GM21737 (cell line): ENCODE measurements around the gene G2E3.
"Not testable (repeated sequence)": the region's sequence is repeated elsewhere in the genome, so short reads cannot be mapped to it uniquely, and the experiment has no call there.

Experiments
- ATAC-seq: cut with Tn5 transposase; IDR thresholded peaks from one replicate; pipeline ENCODE4 v1.9.1; 2021; ENCODE audit warnings: mild to moderate bottlenecking, moderate library complexity; ENCODE audit not compliant: unreplicated experiment

The G2E3 gene, protein sequence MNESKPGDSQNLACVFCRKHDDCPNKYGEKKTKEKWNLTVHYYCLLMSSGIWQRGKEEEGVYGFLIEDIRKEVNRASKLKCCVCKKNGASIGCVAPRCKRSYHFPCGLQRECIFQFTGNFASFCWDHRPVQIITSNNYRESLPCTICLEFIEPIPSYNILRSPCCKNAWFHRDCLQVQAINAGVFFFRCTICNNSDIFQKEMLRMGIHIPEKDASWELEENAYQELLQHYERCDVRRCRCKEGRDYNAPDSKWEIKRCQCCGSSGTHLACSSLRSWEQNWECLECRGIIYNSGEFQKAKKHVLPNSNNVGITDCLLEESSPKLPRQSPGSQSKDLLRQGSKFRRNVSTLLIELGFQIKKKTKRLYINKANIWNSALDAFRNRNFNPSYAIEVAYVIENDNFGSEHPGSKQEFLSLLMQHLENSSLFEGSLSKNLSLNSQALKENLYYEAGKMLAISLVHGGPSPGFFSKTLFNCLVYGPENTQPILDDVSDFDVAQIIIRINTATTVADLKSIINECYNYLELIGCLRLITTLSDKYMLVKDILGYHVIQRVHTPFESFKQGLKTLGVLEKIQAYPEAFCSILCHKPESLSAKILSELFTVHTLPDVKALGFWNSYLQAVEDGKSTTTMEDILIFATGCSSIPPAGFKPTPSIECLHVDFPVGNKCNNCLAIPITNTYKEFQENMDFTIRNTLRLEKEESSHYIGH

DNA sequence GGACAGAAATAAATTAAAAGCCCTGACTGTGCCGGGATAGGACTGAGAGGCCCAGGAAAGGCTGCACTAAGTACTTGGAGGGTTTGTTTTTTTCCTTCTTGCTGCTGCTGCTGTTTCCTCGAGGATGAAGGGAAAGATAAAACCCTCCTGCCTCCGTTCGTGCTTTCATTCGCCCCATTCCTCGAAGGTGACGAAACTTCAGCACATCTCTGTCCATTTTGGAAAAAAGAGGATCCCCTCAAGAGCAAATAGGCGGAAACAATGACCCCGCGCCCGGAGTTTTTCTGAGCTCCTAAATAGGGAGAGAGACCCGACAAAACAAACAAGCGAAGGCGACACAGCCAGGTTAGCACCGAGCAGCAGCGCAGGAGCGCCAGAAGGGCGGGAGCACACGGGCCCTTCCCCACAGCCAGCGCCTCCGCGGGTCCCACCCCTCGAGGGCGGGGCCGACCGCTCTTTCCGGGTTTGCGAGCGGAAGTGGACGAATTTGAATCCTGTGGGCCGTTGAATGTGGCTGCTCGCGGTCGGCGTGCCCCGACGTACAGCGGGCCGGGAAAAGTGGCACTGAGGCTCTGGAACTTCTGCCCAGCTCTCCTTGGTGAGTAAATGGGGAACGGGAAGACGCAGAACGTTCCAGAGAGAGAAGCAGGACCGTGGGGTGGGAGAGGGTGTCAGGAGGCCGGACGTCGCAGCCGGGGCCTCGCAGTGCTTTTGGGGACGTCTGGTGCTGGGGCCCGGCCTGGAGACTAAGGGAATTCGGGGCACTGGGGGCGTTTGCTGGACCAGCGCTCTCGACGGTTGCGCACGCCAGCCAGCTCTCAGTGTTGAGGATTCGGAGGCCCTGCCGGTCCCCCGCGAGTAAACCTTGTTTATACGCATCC lies at the start of gene G2E3:
Gene G2E3 (plus strand): TSS at position 484 of the 881 bp plus-strand sequence. CDS start 21,922 bp downstream, outside the sequence.
- peak; percentile 99 for ATAC-seq

DNA sequence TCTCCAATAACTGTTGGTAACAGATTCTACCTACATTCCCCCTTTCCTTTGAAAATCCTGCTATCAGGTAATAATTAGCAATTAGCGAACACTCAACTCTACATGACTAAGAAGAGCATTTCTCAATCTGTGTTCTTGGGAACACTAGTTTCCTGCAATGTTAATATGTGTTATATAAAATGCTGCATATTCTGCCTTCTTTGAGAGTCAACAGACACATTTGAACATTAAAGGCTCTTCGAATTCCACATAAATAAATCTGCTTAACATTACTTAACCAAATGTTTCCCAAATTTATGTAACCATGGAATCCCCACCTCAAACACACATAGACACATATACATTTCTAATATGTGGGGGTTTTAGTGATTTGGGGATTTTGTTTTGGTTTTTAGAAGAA lies 41.2 kb upstream of the G2E3 start:
- no peak for ATAC-seq

DNA sequence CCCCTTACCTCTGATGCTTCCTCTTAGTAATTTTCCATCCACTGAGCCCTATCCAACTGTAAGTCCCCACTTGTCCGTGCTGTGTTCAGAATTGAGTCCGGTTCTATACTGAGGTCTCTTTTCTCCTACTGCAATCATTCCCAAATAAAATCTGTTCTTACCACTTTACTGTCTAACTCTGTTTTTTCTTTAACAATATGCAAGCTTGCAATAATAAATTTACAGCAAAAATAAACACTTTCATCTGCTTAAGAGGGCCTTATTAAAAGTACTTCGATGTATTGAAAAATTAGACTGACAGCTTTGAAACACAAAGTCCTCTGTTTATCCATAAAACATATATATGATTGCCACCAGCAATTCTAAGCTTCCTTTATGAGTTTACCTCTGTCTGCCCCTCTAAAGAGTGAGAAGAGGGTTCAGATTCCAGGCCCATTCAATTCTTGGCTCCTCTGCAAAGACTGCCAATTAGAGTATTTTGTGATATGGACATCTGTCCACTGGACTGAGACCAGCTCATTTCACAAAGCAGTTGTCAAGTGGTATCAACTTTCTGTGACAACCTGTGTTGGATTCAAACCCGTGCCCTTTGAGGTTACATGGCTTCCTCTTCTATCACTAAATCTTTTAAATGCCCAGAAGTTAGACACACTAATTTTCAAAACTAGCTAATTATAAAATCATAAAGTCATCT lies 39.9 kb upstream of the G2E3 start:
- ATAC-seq, result no peak

DNA sequence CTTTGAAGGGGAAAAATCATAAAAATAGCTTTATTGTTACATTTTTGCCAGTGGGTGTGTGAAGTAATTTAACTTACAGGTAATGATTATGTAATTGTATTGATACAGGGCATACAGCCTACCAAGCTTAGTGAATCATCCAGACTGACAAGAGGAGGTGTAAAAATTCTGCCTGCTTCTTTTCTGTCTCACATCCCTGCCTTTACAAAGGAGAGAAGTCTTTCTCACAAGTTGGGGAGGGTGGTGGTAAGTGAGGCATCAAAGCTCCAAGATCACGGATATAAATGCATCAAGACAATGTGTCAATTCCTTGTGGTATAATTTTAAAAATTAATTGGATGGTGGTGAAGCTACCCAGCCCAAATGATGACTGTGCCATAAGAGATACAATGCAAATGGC lies 39.0 kb upstream of the G2E3 start:
- no peak for ATAC-seq

DNA sequence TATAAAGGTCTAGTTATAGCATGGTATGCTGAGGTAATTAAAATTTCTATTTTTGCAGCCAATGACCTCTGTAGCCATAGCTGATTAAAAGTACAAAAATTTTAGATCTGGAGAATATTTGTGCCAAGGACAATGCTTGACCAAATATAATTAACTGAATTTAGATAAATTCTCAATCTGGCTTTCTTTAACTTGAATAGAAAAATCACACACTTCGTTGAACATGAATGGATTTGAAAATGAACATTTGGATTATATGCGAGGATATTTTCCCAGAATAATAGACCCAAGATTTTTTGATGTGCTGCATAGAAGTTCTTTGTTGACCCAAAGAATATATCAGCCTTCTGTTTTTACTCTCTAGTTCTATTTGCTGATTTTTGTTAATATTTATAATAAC lies 38.4 kb upstream of the G2E3 start:
- ATAC-seq, result no peak

DNA sequence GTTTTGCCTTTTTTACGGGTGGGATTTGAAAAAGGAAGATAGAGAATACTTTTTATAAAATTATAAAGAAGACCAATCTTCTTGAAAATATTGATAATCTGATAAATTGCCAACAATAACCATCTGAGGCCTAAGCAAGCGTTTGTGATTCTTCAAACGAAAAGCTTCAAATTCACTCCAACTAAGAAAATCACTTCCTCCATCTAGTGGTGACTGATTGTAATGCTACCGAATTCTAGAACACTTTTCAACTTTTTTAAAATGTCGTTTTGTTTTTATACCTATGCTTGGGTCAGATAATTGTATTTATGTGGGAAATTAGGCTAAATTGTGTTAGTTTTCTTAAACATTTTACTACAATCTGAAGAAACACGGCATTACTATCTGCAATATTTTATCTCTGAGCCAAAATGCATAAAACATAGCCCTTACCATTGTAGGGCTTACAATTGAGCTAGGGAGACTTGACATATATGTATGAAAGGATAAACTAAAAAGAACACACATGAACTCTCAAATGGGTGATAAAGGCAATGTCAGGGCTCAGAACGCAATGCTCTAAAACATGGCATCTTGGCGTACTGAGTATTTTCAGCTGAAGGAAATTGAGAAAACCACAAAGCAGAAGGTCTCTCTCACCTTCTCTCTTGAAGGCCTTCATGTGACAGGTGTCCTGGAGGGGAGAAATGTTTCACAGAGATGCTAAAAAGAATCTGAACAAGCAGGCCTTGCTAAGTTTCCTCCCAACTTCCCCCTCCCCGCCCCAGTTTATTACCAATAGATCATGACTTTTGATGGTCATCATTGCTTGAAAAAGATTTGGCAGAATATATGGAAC lies 36.8 kb upstream of the G2E3 start:
- no peak for ATAC-seq

DNA sequence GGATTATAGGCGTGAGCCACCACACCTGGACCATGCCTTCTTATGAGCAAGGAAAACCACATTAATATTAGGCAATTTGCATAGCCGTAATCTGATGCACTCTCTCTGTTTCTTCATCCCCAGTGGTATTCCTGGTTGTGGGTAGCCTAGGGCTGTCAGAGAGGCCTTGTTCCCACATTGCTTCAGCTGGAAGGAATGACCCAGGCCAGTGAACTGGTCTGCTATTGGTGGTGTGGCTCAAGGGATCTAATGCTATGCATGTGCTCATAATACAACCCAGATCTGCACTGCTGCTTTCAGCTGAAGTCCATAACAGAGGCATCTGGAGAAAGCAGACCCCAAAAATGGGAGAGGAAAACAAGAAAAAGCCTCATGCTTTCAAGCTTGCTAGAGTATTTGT lies 33.1 kb upstream of the G2E3 start:
- no peak for ATAC-seq

DNA sequence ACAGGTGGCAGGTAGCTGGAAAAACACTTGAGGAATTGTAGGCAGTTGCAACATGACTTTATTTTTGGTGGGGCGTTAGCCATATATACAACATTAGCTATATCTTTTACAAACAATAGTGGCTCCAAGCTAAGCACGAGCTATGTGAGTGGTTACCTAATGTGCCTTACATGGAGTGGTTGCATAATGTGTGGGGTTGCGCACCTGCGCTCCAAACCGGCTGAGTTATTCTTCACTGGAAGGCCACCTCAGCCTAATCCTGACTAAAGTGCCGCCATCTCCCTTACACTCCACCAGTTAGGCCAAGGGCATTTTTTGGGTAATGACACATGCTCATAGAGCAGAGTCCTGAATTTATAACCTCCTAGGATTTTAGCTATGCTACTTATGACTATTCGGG lies 31.8 kb upstream of the G2E3 start:
- no peak for ATAC-seq

DNA sequence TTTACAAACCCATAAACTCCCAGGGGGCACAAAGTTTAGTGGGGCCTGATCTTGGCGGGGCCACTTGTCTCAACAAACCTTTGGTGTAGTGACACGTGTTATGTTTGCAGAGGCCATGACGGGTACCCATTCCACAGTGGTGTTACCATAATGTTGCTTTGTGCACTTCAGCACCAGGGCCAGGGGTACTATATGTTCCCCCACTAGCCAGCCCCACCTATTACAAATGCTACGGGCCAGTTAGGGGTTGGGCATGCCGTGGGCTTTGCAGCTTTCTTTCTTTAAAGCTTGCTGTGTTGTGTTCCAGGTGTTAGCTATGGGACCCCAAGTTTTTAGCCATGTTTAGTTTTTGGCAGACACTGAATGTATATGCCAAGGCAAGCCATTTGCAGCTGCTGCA lies 30.8 kb upstream of the G2E3 start:
- ATAC-seq, result no peak

DNA sequence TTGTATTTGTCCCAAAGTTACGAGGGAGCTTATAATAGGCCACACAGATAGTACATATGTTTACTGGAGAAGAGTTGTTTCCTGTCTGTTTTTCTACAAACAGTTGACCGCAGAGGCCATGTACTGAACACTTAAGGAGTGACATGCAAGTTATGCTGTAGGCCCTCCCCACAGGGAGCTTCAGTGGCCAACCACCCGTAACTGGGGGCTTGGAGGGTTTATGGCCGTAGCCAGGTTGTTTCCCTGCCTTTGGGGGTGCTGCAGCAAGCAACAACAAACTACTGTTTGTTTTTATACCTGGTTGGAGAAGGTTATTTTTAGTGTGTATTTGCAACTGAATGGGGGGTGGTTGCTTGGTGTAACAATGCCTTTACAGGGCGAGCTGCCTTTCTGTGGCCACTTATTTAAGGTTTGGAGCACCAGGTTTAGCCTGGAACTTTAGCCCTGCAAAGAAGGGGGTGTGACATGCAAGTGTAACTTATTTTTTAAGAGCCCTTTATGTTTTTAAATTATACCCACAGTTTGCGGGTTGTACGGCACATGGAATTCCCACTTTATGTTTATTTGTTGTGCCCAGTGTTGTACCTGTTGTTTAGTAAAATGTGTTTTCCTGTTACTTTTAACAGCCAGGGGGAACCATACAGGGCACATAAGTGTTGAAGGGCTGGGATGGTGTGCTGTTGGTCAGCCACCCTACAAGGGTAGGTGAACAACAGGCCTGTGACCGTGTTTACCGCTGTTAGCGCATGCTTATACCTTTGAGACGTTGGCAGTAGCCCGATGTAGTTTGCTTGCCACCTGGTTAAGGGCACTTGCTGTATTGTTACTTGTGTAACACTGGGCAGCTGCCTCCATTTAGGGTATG lies 29.9 kb upstream of the G2E3 start:
- ATAC-seq, result no peak

DNA sequence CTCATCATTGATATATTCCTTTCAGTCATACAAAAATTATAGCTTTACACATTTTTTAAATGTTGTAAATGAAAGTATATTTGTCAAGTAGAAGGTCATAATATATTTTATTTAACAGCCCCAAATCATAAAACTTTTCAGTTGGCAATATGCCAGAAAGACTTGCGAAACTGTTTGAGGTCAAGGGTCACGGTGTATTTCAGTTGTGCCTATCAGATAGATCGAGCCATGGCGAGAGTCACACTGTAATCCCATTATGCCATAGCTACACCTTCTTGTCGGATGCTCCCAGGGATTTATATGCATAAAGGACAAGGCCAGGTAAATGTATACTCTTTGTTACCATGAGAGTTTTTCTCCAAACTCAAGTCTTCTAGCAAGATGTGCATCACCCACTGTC lies 26.7 kb upstream of the G2E3 start:
- no peak for ATAC-seq

DNA sequence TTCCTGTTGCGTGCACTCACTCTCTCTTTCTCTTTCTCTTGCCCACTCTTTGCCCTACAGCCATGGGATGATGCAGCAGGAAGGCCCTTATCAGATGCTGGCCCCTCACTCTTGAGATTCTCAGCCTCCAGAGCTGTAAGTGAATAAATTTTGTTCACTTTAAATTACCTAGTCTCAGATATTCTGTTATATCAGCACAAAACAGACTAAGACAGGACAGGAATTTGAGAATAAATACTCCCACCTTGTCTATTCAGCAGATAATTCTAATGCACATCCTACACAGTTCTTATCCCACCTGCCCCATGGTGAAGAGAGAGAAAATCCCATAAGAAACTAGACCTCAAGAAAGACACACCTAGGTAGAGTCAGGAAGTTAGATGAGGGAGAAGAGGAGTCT lies 25.8 kb upstream of the G2E3 start:
- no peak for ATAC-seq

DNA sequence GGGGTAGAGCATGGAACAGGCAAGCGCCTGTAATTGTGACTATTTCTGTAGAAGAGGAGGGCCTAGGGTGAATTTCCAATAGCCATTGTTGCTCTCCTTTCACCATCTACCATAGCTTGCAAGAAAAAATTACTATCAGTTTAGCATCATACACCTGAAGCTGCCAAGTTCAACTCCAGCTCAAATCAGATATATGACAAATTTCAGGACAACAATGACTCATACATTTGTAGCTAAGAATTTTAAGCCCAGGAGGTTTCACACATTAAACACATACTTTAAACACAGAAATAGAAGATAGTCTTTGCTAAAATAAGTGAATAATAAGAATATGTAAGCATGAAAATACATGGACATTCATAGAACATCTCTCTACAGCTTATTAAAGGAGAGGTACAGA lies 17.6 kb upstream of the G2E3 start:
- no peak for ATAC-seq

DNA sequence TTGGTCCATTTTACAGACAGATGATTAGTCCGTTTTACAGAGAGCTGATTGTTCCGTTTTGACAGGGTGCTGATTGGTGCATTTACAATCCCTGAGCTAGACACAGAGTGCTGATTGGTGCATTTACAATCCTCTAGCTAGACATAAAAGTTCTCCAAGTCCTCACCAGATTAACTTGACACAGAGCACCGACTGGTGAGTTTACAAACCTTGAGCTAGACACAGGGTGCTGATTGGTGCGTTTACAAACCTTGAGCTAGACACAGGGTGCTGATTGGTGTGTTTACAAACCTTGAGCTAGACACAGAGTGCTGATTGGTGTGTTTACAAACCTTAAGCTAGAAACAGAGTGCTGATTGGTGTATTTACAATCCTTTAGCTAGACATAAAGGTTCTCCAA lies 12.2 kb upstream of the G2E3 start:
- not testable (repeated sequence) for ATAC-seq

DNA sequence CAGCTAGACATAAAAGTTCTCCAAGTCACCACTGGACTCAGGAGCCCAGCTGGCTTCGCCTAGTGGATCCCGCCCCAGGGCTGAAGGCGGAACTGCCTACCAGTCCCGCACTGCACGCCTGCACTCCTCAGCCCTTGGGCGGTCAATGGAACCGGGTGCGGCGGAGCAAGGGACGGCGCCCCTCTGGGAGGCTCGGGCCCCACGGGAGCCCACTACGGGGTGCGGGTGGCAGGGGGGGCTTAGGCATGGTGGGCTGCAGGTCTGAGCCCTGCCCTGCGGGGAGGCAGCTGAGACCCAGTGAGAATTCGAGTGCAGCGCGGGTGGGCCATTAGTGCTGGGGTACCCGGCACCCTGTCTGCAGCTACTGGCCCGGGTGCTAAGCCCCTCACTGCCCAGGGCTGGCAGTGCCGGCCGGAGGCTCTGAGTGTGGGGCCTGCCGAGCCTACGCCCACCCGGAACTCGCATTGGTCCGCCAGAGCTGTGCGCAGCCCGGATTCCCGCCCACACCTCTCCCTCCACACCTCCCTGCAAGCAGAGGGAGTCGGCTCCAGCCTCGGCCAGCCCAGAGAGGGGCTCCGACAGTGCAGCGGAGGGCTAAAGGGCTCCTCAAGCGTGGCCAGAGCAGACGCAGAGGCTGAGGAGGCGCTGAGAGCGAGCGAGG lies 11.4 kb upstream of the G2E3 start:
- ATAC-seq, result no peak

DNA sequence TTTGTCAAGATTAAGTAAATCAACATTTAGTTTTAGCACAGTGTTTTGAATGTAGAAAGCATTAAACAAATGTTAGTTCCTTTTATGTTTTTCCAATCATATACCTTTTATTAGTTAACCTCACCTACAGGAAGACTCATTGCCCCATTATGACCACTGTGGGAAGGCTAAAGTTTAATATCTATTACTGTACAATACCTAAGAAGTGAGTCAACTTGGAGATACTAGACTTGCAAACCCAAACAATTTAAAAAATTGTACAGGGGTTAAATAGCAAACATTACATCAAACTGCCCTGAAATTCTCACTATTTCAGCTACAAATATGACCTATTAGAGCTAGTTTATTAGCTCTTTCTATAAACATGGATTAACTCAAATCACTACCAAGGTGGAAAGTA lies 8.6 kb upstream of the G2E3 start:
- no peak for ATAC-seq

DNA sequence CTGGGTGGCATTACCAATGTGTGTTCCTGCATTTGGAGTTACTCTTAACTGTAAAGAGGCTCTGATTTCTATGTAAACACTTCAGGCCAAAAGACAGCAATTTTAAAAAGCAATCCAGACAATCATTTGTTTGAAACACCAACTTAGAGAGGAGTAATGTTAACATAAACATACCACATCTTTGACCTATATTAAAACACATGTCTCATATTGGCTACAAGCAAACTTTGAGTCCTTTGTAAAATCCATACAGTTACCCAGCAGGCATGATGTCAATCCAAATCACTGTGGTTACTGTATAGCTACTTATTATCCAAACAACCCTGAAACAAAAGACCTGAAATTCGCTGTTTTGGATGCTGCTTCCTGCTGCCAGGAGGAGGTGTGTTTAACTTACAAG lies 7.5 kb upstream of the G2E3 start:
- ATAC-seq, result no peak

DNA sequence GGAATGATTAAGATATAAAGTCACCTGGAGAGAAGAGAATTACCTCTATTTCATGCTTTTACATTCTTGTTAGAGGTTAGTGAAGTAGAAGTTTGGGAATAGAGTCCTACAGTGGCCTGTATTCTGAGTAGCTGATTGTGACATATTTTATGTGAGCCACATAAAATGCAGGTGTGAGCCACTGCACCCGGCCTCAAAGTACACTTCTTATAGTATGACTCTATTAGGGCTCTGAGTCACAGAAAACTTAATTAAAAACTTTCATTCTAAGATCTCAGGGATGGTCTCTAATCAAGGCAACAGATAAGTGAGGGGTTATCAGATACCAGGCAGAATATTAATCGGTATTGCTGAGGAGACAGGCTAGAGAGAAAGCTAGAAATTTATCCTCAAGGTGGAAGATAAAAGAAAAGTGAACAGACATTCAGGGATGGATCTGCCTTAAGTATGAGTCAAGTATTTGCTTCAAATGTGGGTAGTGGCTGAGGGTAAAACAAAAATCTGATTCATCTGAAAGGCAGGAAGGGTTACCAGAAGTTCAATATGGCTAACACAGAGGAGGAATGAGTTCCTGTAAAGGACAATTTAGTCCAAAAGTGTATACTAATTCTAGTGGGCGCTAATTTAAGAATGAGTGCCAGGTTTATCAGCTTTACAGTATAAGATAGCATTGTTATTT lies 5.5 kb upstream of the G2E3 start:
- no peak for ATAC-seq
